Colon (tissue), 2 donors: ENCODE measurements around the gene SERPINB5.
A peak's percentile ranks its signal among the peaks of the same experiment; 100 is the strongest.

Source experiments
- FAIRE-seq: peaks from 2 replicates; lab custom pipeline; 2012; peaks lifted over from hg19 to GRCh38; lab: Jason Lieb, UNC
- donor health status: control.
- donor health status: control.

Gene SERPINB5

GRCh38 chr18:63470751-63471150 lies 6.0 kb upstream of the SERPINB5 start:
- no peak for FAIRE-seq

GRCh38 chr18:63472380-63472779 lies 4.4 kb upstream of the SERPINB5 start:
- no peak for FAIRE-seq

GRCh38 chr18:63477200-63477599 lies 442 bp downstream of the SERPINB5 start:
- FAIRE-seq, result no peak

DNA sequence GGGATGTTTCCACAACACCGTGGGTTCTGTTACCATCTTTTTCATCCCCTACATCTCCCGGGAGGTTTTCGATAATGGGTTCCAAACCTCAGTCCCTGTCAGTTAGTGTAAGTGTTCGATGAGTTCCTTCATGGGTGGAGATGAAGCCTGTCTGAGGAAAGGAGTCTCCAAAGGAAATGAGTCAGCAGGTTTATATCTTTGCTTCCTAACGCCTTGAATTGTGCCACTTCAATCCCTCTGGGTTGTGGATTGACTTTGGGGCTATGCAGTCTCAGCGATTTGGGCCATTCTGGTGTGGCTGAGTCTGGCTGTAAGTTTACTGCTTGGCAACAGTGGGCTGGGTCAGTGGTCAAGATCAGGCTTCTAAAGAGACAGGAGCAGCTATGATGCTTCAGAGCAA lies 1.2 kb downstream of the SERPINB5 start:
- no peak for FAIRE-seq

- no peak for FAIRE-seq
Measured at GRCh38 chr18:63479826-63480225, 3.1 kb downstream of the SERPINB5 start.

- FAIRE-seq, result no peak
Measured at GRCh38 chr18:63480476-63480875, 3.7 kb downstream of the SERPINB5 start.

DNA sequence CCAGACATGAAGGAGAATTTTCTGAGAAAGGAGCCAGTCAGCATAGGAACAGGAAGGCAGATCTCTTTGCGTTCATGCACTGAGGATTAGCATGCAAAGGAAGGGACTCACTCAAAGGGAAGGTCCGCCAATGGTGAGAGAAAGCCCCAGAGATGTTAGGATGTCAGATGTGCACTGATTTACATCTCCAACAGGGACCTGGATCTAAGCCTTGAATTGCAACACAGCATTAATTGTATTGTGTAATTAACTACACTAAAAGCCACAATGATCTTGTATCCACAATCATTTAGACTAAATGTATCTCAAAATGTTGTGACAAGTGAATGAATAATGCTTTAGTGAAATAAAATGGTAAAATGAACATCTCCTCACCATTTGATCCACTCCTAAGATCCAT lies 4.2 kb downstream of the SERPINB5 start:
- no peak for FAIRE-seq

DNA sequence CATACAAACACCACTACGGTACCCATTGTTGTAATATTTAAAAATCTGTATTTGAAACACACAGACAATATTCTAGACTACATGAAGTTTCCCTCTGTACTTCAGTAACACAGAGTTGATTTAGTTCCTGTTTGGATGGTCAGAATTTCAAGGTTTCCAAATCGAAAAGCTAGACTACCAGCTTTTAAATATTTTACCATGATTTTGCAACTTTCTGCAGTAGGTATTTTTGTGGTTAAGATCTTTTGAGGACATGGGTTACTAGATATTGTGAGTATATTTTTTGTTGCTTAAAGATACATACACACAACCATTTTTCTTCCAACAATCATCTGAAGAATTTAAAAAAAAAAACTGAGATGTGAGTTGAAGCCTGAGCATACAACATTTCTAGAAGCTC lies 10.9 kb downstream of the SERPINB5 start:
- FAIRE-seq, result no peak

DNA sequence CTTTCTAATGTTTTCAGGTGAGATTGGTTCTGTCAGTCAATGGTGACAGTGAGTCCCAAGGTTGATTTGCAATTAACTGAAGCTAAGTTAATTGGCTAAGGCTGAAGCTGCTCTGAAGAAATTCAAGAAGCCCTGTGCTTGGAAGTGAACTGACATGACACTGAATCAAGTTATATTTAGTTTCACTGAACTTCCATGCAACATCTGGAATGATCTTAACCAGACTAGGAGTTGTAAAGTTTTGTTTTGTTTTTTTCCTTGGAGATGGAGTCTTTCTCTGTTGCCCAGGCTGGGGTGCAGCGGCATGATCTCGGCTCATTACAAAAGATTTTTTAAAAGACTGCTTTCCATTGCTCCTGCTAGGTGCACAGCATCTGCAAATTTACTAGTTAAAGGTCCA lies 11.4 kb downstream of the SERPINB5 start:
- FAIRE-seq, result no peak

GRCh38 chr18:63492851-63493250 lies 16.1 kb downstream of the SERPINB5 start:
- FAIRE-seq, result no peak

- FAIRE-seq, result no peak
Measured at GRCh38 chr18:63495675-63496074, 18.9 kb downstream of the SERPINB5 start.

DNA sequence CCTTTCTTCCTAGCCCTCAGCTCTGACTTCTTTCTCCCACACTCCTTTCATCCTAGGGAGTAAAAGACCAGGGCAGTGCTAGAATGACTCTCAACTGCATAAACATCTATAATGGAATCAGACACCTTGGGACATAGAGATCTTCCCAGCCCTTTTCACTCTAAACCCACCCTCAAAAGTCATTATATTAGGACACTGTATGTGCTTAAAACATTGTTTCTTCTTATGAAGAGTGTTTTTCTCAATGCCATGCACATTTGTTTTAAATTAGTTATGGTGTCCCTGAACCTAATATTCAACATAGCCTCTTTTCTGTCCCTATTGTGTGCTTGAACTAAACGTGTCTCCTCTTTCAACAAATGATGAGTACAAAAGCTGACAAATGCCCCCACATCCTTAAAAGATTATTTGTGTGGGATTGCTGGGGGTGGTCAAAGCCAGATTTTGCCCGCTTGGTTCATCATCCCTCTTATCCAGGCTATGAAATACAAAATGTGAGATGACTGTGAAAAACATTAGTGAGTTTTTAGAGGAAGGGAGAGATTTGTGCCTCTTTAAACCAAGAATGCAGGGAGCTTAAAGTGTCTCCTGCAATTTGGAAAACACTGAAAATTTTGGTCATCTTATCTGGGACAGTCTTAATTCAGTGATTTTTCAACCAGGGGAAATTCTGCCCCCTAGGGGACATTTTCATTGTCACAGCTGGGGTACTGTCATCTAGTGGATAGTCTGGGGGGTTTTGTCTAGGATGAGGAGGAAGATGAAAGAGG lies 29.0 kb downstream of the SERPINB5 start:
- FAIRE-seq, result no peak

DNA sequence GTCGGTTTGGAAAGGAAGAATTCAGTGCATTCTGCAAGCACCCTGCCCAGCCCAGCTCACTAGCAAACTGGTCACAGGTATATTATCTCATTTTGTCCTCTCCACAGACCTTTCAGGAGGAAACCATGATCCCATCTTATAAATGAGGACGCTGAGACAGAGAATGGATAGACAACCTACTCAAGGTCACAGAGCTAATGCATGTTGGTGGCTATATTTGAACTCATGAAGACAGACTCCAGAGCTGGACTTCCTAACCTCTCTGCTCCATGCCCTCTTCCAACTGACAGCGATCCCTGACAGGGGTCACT lies 29.5 kb downstream of the SERPINB5 start:
- FAIRE-seq, result no peak

DNA sequence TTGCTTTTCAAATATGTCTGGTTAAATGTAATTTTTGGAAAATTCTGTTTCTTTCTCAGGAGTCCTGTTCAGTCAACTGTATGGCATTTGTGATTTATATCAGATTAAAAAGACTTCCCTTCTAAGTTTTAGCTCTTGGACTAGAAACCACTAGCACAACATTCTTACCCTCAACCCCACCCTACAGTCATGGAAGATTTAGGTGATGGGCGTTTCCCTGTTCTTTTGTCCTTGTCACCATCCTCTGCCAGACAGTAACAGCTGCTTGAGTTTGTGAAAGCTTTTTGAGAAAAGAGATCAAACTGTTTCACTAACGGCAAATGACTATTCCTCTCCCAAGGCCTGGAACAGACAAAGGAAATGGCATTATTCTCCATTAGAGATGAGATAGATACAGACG lies 31.8 kb downstream of the SERPINB5 start:
- FAIRE-seq, result no peak

GRCh38 chr18:63511285-63511684 lies 34.5 kb downstream of the SERPINB5 start:
- no peak for FAIRE-seq

- no peak for FAIRE-seq
Measured at GRCh38 chr18:63514326-63514725, 37.6 kb downstream of the SERPINB5 start.

GRCh38 chr18:63514888-63515678 lies 38.3 kb downstream of the SERPINB5 start:
- no peak for FAIRE-seq

DNA sequence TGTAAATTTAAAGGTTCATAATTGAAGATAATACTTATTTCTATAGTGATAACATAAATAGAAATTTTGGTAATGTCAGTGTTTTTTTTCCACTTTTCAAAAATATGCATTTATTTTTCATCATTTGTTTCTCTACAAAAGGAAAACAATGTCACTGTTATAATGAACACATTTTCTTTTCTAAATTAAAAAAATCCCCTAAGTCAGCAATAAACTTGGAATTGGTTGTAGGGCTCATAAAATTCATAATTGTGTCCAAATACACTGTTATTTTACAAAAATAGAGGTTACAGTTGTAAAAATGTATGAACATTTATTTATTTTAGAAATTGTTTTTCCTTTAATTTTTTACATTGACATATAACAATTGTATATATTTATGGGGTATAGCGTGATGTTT lies 39.0 kb downstream of the SERPINB5 start:
- FAIRE-seq, result peak; percentile 83

- FAIRE-seq, result no peak
Measured at GRCh38 chr18:63518178-63519012, 41.6 kb downstream of the SERPINB5 start.

- FAIRE-seq, result no peak
Measured at GRCh38 chr18:63520053-63520685, 43.4 kb downstream of the SERPINB5 start.

DNA sequence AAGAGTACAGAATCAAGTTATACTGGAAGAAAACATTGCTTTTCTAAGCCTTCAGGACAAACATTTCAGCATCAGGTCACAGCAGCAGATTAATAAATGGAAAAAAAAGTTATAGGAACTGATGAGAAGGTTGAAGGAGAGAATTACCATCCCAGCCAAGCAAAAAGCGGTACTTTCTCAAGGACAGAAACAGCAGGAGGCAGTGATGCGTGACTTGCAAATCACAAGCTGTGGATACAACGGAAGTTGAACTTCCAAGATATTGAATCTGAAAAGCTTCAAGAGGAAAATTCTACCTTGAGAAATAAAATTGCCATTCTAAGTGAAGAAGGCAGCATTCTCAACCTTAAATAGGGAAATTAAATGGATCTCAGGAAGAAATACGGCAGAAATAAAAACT lies 46.9 kb downstream of the SERPINB5 start:
- no peak for FAIRE-seq

- no peak for FAIRE-seq
Measured at GRCh38 chr18:63527251-63527650, 50.5 kb downstream of the SERPINB5 start.
